Panc1 (cell line): ENCODE measurements around the gene PRKCD. TPM values are rescaled to one million over a fixed set of nuclear protein-coding genes. Genes with fewer than 3 reads are reported as not detected.

Experiments used
- ATAC-seq: fragments of 200-7000 bp; cut with Tn5 transposase; 2 replicates; pipeline ENCODE4 v1.9.1; 2020; ENCODE audit warnings: mild to moderate bottlenecking, moderate library complexity
- BruUV-seq: library from RNA; stranded (reverse); fragments of 400-500 nt; replicated peaks from 2 replicates; lab custom pipeline; 2021; lab: Mats Ljungman, UMichigan
- CTCF ChIA-PET: fragments of 300-600 bp; sonication (Branson Sonifier 250); formaldehyde crosslinking; loops from one replicate; lab custom pipeline; 2022; ENCODE audit warnings: antibody characterized with exemption; lab: Charles Lee
- POLR2A ChIA-PET: fragments of 300-600 bp; sonication (Branson Sonifier 250); formaldehyde crosslinking; loops from one replicate; lab custom pipeline; 2022; ENCODE audit warnings: antibody characterized with exemption; lab: Charles Lee
- DNase-seq: peaks from one replicate; pipeline ENCODE4 v3.0.0-alpha.2; 2010; ENCODE audit warnings: low read depth, low spot score
- H3K27ac ChIP-seq: 2 replicates; pipeline ENCODE4 v1.5.1; 2011; ENCODE audit warnings: mild to moderate bottlenecking, low read length, inconsistent platforms
- H3K27me3 ChIP-seq: fragments of 200-500 bp; sonication (Bioruptor generic); 2 replicates; pipeline ENCODE4 v1.6.0; 2014; ENCODE audit warnings: low read length, inconsistent platforms; ENCODE audit not compliant: control insufficient read depth, insufficient read depth
- H3K36me3 ChIP-seq: fragments of 200-500 bp; sonication (Bioruptor generic); 2 replicates; pipeline ENCODE4 v1.5.1; 2014; ENCODE audit warnings: inconsistent platforms, mild to moderate bottlenecking, low read length, moderate library complexity; ENCODE audit not compliant: control insufficient read depth, insufficient read depth
- H3K4me1 ChIP-seq: 2 replicates; pipeline ENCODE4 v1.5.1; 2011; ENCODE audit warnings: inconsistent platforms, mild to moderate bottlenecking, low read length, moderate library complexity; ENCODE audit not compliant: control insufficient read depth, insufficient read depth
- H3K4me3 ChIP-seq, 2 experiments: 2 replicates each; pipeline ENCODE4 v1.5.1; 2011 to 2012; ENCODE audit warnings: low read depth in 2 of 2, low read length in 2 of 2, mild to moderate bottlenecking in 2 of 2, inconsistent platforms in 1 of 2, moderate library complexity in 1 of 2
- H3K9me3 ChIP-seq: fragments of 200-500 bp; sonication (Bioruptor generic); 2 replicates; pipeline ENCODE4 v1.5.1; 2014; ENCODE audit warnings: low read depth, mild to moderate bottlenecking, inconsistent platforms, low read length, moderate library complexity; ENCODE audit not compliant: control insufficient read depth, insufficient read depth
- CTCF ChIP-seq: fragments of 450-650 bp; IDR thresholded peaks from 2 replicates; pipeline ENCODE4 v1.5.1; 2017; ENCODE audit warnings: mild to moderate bottlenecking
- POLR2AphosphoS5 ChIP-seq: IDR thresholded peaks from 2 replicates; pipeline ENCODE4 v1.6.1; 2012; ENCODE audit warnings: mild to moderate bottlenecking, low read depth, low read length, moderate library complexity
- REST ChIP-seq, 2 experiments: IDR thresholded peaks; 2 replicates each; pipeline ENCODE4 v1.6.1; 2011 to 2012; ENCODE audit warnings: low read depth in 2 of 2, control low read depth in 1 of 2, low read length in 1 of 2, mild to moderate bottlenecking in 1 of 2, moderate library complexity in 1 of 2; ENCODE audit not compliant: insufficient read depth in 1 of 2
- SIN3A ChIP-seq: IDR thresholded peaks from 2 replicates; pipeline ENCODE4 v1.6.1; 2012; ENCODE audit warnings: low read depth, mild to moderate bottlenecking, low read length, moderate library complexity, borderline replicate concordance; ENCODE audit not compliant: insufficient read depth
- TCF7L2 ChIP-seq: IDR thresholded peaks from 2 replicates; pipeline ENCODE4 v1.6.1; 2011; ENCODE audit warnings: mild to moderate bottlenecking, low read depth, low read length, inconsistent platforms
- in situ Hi-C: cut with HindIII; loops from 2 replicates; pipeline ENCODE4 v1.10.0; 2016; ENCODE audit warnings: low sequenced_read_pairs, low pct_unique_long_range_greater_than_20kb
- intact Hi-C: fragments of 100-400 bp; cut with micrococcal nuclease; formaldehyde crosslinking; loops from one replicate; pipeline ENCODE4 v1.10.0; 2022; ENCODE audit not compliant: unreplicated experiment
- total RNA-seq: library from RNA; stranded (reverse); gene quantifications from one replicate; pipeline ENCODE4 v1.2.1, GENCODE V29; 2021; ENCODE audit not compliant: unreplicated experiment

PRKCD gene
- total RNA-seq, 1 experiment from 2014 or later, result 14.0 TPM

GRCh38 chr3:53234130-53234840 is 73.3 kb downstream of the PRKCD start:
- in situ Hi-C loops, result no loop called here
- Histone ChIP-seq H3K9me3 (no peaks in the 10 kb centered on the region), H3K27ac (no peak overlapping the region), H3K36me3 (no peaks in the 10 kb centered on the region; the same call in 1 of the 2 replicates), H3K4me3 (no peak overlapping the region), H3K27me3 (no peaks in the 10 kb centered on the region), H3K4me1 (peaks cover 20% of the 10 kb centered on the region)
- ATAC-seq (no peak), DNase-seq (no peak)
- ChIA-PET POLR2A (no interaction called here), CTCF (no interaction called here)
- no TSS peak for BruUV-seq
- intact Hi-C loops, result no loop called here
- no peak for TF ChIP-seq SIN3A
- no peak for TF ChIP-seq REST (IDR thresholded peaks at IDR 0.05; ENCODE audit: insufficient read depth in 1 of 2, low read depth in 2 of 2, low read length in 1 of 2)
- no peak for TF ChIP-seq POLR2AphosphoS5
- TF ChIP-seq CTCF, result no peak
- TF ChIP-seq TCF7L2, result no peak

GRCh38 chr3:53234841-53235232 is 73.8 kb downstream of the PRKCD start:
- ChIA-PET CTCF (no interaction called here), POLR2A (no interaction called here)
- Histone ChIP-seq H3K4me3 (no peak overlapping the region), H3K27ac (no peak overlapping the region), H3K4me1 (peaks cover 26% of the 10 kb centered on the region), H3K27me3 (no peaks in the 10 kb centered on the region), H3K36me3 (peaks cover 5% of the 10 kb centered on the region; the same call in 1 of the 2 replicates), H3K9me3 (no peaks in the 10 kb centered on the region)
- TF ChIP-seq SIN3A (no peak), TCF7L2 (no peak), CTCF (no peak), POLR2AphosphoS5 (no peak), REST (IDR thresholded peaks at IDR 0.05; ENCODE audit: insufficient read depth in 1 of 2, low read depth in 2 of 2, low read length in 1 of 2) (no peak)
- DNase-seq (no peak), ATAC-seq (no peak)
- in situ Hi-C loops (no loop called here), intact Hi-C loops (no loop called here)
- BruUV-seq, result no TSS peak
